ENCODE measurements around the gene TSEN2. TPM values are rescaled to one million over a fixed set of nuclear protein-coding genes. Genes with fewer than 3 reads are reported as not detected.

The TSEN2 gene
- total and polyA plus RNA-seq, 2 of the 13 experiments (the other 11 are each of a cell fraction or from before 2014, with no cell fraction given): 11.0 to 17.3 TPM

- BruUV-seq (replicated peaks): no TSS peak
- H3K4me1 ChIP-seq (ENCODE audit: insufficient read depth, low read length): peaks cover 65% of the 10 kb centered on the region
- peak overlapping the region; percentile 17 for H3K27ac ChIP-seq (ENCODE audit: extremely low read length, insufficient read depth, low read length)
- FAIRE-seq (peak; percentile 87), DNase-seq (ENCODE audit: low spot score) (peak; percentile 66), ATAC-seq (peak; percentile 59)
- intact Hi-C loops (cut with micrococcal nuclease; ENCODE audit: unreplicated experiment) (loop anchor here (1.0 to 10.0 kb wide), 6 partner anchors 75 to 345 kb away; partner anchors contain the start of gene PPARG), in situ Hi-C loops (cut with HindIII; ENCODE audit: extremely low pct_ligation_motif_present, low pct_unique_long_range_greater_than_20kb) (loop anchor here (5.0 kb wide), 2 partner anchors 193 to 343 kb away; partner anchors contain the start of gene PPARG)
- ChIA-PET CTCF (ENCODE audit: low intra/inter-chr PET ratio, low total read pairs) (interaction anchor here (1.2 to 2.7 kb wide), 3 partner anchors 192 to 344 kb away, joined by 3 to 15 read pairs (median 10); no protein-coding TSS in a partner anchor), POLR2A (interaction anchor here (0.6 to 2.0 kb wide), 14 partner anchors 10 to 746 kb away, joined by 3 to 11 read pairs (median 4); partner anchors contain the start of gene PPARG)
- peaks cover 3% of the 10 kb centered on the region for H3K79me2 ChIP-seq (ENCODE audit: insufficient read depth, low read length)
- no peaks in the 10 kb centered on the region for H3K36me3 ChIP-seq (replicated peaks in 1 of 2; ENCODE audit: control insufficient read depth in 1 of 2, insufficient read depth in 2 of 2, low read length in 2 of 2)
- no peaks in the 10 kb centered on the region for H3K27me3 ChIP-seq (ENCODE audit: control insufficient read depth in 1 of 2, insufficient read depth in 2 of 2, low read length in 2 of 2)
- H4K20me1 ChIP-seq (ENCODE audit: insufficient read depth, low read length): no peaks in the 10 kb centered on the region
- no peaks in the 10 kb centered on the region for H3K9me3 ChIP-seq (ENCODE audit: low read length)
- H3K4me2 ChIP-seq (ENCODE audit: low read depth, low read length): peak overlapping the region; percentile 62
- H2AFZ ChIP-seq (ENCODE audit: low read length): peak overlapping the region; percentile 43
- WGBS (ENCODE audit: low lambda C conversion rate): 4% methylated on average over 6 of the region's 9 CpGs
- H3K9ac ChIP-seq (ENCODE audit: insufficient read depth, low read depth, low read length): peak overlapping the region; percentile 41
- H3K4me3 ChIP-seq (replicated peaks in 1 of 3; ENCODE audit: insufficient read depth in 1 of 3, low read depth in 2 of 3, low read length in 3 of 3): peak overlapping the region in 2 of 3 experiments; percentile 17 to 45; a peak in 3 of 6 replicates
- TF ChIP-seq EZH2 (conservative IDR thresholded peaks at IDR 0.05; ENCODE audit: low read depth, low read length) (no peak), GPN1 (CRISPR knock-in tag; IDR thresholded peaks at IDR 0.05; ENCODE audit: borderline replicate concordance) (no peak), CREB3 (CRISPR knock-in tag; IDR thresholded peaks at IDR 0.05) (no peak), TSC22D2 (CRISPR knock-in tag; IDR thresholded peaks at IDR 0.05; ENCODE audit: borderline replicate concordance) (no peak), DDIT3 (CRISPR knock-in tag; IDR thresholded peaks at IDR 0.05) (no peak), RAD21 (CRISPR knock-in tag; IDR thresholded peaks at IDR 0.05) (peak; percentile 89), THYN1 (CRISPR knock-in tag; IDR thresholded peaks at IDR 0.05; ENCODE audit: borderline replicate concordance, low read depth) (no peak), TOE1 (CRISPR knock-in tag; IDR thresholded peaks at IDR 0.05) (no peak), PCBP2 (optimal IDR thresholded peaks at IDR 0.05; ENCODE audit: low read depth, low read length, poor library complexity, severe bottlenecking) (no peak), ZNF20 (CRISPR knock-in tag; IDR thresholded peaks at IDR 0.05) (no peak), CCAR2 (optimal IDR thresholded peaks at IDR 0.05; ENCODE audit: low read depth, low read length) (no peak), SAP130 (CRISPR knock-in tag; IDR thresholded peaks at IDR 0.05; ENCODE audit: low read depth) (peak; percentile 24; the same call in 1 of the 2 replicates), JUN (CRISPR knock-in tag; IDR thresholded peaks at IDR 0.05) (0 out of 2 replicates have a peak, but pooled peaks have one; percentile 21), RFX3 (CRISPR knock-in tag; IDR thresholded peaks at IDR 0.05) (no peak), SALL1 (CRISPR knock-in tag; IDR thresholded peaks at IDR 0.05) (peak; percentile 39; the same call in 1 of the 2 replicates), REST (IDR thresholded peaks at IDR 0.05; ENCODE audit: borderline replicate concordance in 1 of 2, low read depth in 1 of 2, low read length in 2 of 2) (no peak), ZFX (CRISPR knock-in tag; IDR thresholded peaks at IDR 0.05; ENCODE audit: low read depth) (no peak), FOXA1 (IDR thresholded peaks at IDR 0.05) (no peak), FOXA1 (CRISPR knock-in tag; IDR thresholded peaks at IDR 0.05) (no peak), HOXA3 (CRISPR knock-in tag; IDR thresholded peaks at IDR 0.05) (no peak), ZFP1 (CRISPR knock-in tag; IDR thresholded peaks at IDR 0.05) (no peak), MEF2D (CRISPR knock-in tag; IDR thresholded peaks at IDR 0.05) (0 out of 2 replicates have a peak, but pooled peaks have one; percentile 50)
Observed at GRCh38 chr3:12479919-12480427, 4.3 kb upstream of the TSEN2 start.
